Mucosa of gallbladder (tissue), 1 donor: ENCODE data around the gene ZNF718. TPM values are rescaled to one million over a fixed set of nuclear protein-coding genes. Genes with fewer than 3 reads are reported as not detected.
"Not testable (repeated sequence)": the region's sequence is repeated elsewhere in the genome, so short reads cannot be mapped to it uniquely, and the experiment has no call there.

ENCODE experiments used
- DNase-seq: peaks from one replicate; pipeline ENCODE4 v3.0.0-alpha.2; 2020; ENCODE audit warnings: low spot score
- total RNA-seq: library from RNA; stranded (reverse); gene quantifications from one replicate; pipeline ENCODE4 v1.2.1, GENCODE V29; 2021
- donor health status: DM: no; HTN: no; CAD: no.

The ZNF718 gene
- total RNA-seq, result 11.6 TPM

DNA sequence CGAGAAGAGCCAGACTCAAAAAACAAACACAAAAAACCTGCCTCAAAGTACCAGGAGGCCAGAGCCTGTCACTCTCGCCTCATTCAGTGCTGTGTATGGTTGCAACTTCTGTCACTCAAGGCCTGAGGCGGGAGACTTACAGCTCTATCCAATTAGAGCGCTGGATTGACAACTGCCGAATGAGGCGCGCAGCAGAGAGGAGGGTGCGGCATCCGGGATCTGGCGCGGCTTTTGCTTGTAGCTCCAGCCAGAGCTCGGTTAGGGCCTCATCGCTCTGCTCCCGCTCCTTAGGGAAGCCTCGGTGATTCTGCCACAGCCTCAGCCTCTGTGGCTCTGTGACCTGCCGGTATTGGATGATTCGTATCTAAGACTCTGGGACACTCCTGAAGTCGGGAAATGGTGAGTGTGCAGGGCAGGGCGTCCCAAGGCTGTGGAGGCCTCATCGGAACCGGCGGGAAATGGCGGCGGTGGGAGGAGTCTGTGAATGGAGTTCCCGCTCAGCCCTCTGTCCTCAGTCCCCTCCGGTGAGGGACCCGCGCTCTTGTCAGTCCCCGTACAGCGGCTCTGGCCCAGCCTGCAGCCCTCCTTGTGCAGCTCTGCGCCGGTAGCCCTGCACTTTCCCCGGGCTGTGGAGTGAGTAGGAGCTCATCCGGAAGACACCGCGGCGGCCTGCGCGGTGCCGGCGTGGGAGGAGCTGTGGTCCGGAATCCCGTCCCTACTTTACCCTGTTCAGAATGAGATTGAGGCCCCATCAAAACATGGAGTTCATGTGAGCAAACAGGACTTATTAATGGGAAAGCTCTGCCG is at the start of gene ZNF718:
Gene ZNF718 (plus strand): TSS at position 227 of the 807 bp plus-strand sequence. CDS start 170 bp downstream, at position 397.
- peak; percentile 96 for DNase-seq

DNA sequence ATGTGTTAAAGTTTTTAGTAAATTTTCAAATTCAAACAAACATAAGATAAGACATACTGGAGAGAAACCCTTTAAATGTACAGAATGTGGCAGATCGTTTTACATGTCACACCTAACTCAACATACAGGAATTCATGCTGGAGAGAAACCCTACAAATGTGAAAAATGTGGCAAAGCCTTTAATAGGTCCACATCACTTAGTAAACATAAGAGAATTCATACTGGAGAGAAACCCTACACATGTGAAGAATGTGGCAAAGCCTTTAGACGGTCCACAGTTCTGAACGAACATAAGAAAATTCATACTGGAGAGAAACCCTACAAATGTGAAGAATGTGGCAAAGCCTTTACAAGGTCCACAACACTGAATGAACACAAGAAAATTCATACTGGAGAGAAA is 38.4 kb upstream of the ZNF718 start:
- no peak for DNase-seq

DNA sequence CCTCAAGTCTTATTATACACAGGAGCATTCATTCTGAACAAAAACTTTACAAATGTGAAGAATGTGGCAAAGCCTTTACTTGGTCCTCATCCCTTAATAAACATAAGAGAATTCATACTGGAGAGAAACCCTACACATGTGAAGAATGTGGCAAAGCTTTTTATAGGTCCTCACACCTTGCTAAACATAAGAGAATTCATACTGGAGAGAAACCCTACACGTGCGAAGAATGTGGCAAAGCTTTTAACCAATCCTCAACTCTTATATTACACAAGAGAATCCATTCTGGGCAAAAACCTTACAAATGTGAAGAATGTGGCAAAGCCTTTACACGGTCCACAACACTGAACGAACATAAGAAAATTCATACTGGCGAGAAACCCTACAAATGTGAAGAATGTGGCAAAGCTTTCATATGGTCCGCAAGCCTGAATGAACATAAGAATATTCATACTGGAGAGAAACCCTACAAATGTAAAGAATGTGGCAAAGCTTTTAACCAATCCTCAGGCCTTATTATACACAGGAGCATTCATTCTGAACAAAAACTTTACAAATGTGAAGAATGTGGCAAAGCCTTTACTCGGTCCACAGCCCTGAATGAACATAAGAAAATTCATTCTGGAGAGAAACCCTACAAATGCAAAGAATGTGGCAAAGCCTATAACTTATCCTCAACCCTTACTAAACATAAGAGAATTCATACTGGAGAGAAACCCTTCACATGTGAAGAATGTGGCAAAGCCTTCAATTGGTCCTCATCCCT is 37.6 kb upstream of the ZNF718 start:
- DNase-seq, result not testable (repeated sequence)

DNA sequence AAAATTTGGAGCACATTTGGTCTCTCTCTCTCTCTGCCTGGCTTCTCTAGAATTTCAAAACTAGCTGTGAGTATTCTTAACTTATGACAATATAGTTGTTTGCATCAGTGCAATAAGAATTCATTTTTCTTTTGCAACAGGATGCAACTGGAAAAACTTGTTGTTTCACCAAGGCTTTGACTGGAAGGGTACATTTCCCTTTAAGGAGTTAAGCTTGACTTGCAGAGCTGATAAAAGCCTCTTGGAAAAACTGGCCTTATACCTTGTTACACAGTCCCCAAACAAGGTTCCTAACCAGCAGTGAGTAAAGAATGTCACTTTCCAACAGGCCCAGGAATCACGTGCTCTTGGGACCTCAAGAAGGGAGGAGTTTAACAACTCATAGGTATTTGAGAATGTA is 25.9 kb upstream of the ZNF718 start:
- no peak for DNase-seq

DNA sequence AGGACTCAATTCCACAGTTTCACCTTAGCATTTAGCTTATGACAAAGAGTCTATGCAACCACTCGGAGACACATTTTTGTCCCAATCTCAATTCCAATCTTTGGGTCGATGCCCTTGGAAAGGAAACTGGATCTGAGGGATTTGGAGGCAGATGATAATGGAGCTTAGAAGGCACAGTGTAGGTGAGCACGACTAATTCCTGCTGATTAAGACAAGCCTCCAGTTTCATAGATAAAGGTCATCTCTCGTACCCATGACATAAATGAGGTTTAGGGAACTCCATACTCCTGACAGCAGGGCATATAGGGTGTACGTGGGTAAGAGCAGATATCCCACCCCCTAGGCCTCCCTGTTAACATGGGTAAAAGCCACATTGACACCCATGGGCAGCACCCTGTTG is 24.4 kb upstream of the ZNF718 start:
- no peak for DNase-seq

DNA sequence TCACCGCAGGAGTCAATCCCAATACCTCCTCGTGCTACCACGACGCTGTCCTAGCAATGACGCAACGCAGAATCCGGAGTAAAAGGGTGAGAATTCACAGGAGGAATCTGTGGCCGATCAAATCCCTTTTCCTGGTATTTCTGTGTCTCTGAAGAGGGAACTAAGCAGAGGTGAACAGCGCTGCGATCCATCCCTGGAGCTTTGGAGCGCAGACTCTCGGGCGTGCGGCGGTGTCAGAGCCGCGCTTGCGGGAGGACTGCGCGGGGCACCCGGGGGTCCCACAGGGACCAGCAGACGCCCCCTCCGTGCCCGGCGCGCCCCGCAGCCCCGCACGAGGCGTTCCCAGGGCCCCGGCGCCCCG is 17.2 kb upstream of the ZNF718 start:
- DNase-seq, result no peak

DNA sequence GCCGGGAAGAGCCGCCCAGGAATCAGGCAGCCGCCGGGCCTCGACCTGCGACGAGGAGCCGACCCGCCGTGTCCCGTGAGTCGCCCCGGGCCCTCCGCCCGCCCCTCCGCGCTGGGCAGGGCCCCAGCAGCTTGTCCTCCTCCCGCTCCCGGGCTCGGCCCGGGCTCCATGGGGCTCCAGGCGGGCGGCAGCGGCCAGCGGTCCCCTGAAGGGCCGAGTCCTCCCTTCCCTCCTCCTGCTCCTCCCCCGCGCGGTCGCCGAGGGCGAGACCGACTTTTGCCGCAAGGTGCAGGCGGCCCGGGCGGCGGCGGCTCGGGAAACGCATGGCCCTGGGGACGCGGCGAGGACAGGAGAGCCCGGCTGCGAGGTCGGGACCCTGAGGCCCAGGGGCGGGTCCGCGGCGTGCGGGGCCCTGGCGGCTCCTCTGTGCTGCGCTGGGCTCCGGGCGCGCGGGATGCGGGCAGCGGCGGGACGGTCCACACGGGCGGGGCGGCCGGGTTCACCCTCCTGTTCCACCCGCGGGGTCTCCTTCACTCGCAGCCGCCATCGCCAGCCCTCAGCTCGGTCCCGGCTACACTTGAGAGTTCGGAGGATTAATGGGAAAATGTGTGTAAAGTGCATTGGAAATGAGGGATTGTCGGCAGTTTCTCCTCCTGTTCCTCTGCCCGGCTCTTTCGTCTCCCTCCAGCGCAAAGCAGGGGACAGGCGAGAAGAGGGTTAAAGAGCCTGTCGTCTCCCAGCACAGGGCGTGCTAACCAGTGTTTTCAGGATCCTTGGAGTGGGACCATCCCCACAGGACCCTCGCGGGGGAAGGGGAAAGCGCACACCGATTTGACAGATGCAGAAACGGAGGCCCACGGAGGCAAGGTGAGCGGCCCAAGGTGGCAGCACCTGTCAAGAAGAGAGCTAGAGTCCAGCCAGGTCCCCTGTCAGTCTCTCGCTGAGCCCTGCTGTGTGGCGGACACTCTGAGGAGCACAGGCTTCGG is 16.6 kb upstream of the ZNF718 start:
- no peak for DNase-seq

DNA sequence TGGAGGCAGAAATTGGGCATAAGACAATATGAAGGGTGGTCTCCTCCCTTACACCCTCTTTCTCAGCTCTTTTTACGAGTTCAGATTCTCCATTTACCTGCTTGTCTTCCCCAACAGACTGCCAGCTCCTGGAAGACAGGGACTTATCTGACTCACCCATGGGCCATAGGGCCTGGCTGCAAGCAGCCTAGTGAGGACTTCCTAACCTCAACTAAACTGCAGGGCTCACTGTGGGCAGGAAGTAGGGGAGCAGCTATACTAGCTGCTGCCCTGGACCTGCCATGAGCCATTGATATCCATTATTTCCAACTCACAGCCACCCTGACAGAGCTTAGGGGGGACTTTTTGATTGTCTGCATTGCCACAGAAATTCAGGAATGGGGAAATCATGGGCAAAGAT is 11.5 kb upstream of the ZNF718 start:
- DNase-seq, result no peak

DNA sequence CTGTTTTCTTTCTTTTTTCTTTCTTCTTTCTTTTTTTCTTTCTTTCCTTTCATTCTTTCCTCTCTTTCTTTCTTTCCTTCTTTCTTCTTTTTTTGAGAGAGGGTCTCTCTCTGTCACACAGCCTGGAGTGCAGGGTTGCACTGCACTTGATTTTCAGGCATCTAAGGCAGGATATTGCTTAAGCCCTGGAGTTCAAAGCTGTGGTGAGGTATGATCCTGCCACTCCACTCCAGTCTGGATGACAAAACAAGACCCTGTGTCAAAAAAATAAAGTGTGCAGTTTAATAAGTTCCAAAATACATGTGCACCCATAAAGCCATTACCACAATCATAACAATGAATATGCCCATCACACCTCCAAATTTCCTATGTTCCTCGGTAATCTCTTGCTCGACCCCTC is 10.6 kb upstream of the ZNF718 start:
- no peak for DNase-seq

DNA sequence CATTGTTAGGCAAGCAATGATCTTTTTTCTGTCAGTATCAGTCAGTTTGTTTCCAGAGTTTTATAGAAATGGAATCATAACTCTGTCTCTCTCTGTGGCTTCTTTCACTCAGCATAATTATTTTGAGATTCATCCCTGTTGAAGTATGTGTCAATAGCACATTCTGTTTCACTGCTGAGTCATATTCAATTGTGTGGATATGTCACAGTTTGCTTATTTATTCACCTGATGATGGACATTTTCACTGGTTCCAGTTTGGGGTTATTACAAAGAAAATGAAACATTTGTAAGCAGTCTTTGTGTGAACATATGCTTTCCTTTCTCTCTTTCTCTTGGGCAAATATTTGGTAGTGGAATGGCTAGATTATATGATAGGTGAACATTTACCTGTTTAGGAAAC is 10.2 kb upstream of the ZNF718 start:
- DNase-seq, result no peak

DNA sequence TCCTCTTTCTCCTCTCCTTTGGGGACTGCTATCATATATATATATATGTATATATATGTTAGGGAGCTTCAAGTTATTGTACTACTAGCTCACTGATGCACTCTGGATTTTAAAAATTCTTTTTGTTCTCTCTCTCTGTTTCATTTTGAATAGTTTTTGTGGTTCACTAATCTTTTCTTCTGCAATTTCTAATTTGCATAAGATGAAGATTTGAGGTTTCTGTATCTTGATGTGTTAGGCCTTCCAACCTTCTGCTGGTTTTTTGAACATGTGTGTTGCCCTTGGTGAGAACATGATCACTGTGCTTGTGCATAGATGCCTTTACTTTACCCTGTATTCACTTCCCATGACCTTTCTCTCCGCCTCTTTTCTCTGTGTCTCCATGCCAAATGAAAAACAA is 7.8 kb upstream of the ZNF718 start:
- no peak for DNase-seq

DNA sequence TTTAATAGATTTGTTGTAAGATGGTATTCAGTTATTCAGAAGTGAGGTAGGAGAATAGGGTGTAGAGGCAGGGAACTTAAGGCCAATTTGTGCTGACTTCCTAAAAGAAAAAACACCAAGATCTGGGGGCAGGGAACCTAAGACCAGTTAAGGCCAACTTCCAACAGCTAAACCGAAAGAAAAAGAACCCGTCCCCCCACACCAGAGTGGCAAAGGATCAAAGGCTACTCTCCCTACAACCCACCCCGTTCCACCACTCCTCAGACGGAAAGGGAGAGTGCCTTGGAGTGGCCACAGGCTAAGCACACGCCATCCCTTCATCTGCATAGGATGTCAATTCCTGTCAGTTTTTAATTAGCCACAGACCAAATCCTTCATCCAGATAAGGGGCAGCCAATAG is 3.7 kb upstream of the ZNF718 start:
- DNase-seq, result no peak

DNA sequence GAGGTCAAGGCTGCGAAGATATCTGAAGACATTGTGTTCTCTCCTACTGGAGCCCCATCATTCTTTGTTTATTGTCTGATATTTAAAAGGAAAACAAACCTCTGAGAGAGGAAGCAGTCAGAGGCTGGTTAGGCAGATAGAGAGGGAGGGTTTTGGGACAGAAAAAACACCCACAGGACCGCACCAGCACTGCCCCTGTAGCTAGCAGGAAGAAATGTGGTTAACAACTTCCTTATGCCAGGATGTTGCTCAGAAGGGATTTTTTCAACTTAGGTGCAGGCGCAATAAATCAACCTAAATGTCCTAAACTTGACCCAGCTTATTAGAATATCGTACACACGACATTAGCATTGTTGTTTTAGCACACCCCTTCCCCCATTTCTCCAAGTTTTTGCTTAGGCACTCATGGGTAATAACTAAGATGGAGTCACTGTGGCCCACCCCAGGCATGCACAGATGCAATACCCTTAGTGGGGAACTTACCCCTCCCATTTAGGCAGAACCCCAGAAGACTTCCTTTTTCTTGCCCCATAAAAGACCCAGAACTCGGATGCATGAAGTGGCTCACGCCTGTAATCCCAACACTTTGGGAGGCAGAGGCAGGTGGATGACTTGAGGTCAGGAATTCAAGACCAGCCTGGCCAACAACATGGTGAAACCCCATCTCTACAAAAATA is 2.8 kb upstream of the ZNF718 start:
- DNase-seq, result no peak

DNA sequence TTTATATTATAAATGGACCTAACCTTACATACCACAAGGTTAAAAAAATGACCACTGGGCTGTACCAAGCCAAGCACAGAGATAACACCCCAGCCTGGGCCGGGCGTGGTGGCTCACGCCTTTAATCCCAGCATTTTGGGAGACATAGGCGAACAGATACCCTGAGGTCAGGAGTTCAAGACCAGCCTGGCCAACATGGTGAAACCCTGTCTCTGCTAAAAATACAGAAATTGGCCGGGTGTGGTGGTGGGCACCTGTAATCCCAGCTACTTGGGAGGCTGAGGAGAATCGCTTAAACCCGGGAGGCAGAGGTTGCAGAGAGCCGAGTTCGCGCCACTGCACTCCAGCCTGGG is 403 bp upstream of the ZNF718 start:
- DNase-seq, result not testable (repeated sequence)

DNA sequence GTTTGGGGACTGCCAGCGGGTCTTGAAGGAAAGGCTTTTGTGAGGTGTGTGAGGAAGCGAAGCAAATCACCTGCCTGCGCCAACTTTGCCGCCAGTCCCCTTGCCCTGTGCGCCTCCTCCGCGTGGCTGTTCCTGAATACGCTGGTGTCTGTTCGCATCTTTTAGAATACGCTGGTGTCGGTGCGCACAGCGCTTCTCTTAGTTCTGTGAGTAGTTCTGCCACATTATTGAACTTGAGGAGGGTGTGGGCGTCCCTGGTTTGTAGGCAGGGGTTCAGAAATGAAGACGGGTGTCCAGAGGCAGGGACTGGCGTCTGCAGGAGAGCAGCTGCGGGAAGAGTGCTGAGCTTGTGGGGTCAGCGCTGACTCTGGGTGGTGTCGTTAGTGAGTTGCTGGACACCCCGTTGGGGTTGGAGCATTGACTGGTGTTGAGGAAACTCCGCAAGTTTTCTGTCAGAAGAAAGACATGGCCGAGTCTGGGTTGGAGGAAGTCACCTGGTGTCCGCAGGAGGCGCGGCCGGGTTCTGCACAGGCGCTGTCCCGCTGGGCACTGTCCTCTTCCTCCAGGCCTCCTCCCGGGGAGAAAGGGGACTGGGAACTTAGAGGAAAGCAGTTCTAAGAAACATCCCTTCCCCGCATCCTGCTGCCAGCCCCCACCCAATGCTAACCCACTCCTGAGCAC is 930 bp downstream of the ZNF718 start:
- DNase-seq, result peak; percentile 35

DNA sequence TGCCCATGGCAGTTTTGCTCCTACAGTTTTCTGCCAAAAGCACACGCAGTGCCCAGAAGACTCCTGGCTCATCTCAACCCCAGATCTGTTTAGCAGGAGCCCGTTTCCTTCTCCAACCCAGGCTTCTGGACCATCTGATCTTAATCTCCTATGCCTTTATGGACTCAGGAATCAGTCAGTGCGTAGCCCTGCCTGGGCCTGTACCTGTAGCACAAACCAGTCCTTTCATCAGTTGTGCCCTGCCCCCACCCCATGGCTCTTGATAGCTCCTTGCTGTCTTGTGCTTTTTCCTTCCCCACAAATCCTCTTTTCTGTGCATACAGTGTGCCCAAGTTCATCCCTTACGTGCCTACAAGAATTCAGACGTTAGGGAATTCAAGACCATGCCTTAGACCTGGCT is 1.5 kb downstream of the ZNF718 start:
- DNase-seq, result no peak

DNA sequence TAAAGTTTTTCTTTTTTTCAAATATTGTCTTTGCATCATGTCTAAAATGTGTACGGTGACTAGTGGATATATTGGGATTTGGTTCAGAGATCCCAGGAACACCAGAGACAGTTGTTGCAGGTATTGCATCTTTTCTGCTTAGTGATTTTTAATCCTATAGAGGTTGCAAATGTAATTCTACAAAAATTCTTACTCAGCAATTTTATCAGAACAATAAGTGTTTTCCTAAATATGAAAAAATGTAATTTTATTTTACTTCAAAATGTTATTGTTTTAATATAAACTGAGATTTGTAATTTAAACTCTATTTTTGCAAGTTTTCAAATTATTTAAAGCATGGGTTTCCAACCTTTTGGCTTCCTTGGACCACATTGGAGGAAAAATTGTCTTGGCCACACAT is 8.2 kb downstream of the ZNF718 start:
- DNase-seq, result no peak

DNA sequence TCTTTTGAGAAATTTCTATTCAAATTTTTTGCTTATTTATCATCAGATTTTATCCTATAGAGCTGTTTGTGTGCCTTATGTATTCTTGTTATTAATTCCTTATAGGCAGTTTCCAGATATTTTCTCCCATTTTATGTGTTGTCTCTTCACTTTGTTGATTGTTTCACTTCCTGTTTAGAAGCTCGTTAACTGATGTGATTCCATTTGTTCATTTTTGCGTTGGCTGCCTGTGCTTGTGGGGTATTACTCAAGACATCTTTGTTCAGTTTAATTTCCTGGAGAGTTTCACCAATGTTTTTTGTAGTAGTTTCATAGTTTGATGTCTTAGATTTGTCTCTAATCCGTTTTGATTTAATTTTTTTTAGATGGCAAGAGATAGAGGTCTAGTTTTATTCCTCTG is 14.6 kb downstream of the ZNF718 start:
- no peak for DNase-seq

DNA sequence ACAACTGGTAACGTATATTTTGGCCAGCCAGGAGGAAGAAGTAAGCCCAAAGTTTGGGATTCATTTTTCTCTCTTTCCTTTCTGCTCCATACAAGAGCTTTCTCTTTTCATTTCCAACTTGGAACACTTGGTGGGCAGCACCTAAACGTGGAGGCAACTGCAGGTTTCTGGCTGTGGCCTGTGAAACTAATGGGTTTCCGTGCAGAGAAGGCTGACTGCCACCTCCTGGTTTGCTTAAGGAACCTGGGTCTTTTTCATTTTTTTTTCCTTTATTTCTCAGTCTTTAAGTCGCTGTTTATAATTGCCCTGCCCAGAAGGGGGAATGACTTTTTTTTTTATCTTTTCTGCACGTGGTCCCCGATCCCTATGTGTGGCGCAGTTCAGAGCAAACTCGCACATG is 15.4 kb downstream of the ZNF718 start:
- no peak for DNase-seq

DNA sequence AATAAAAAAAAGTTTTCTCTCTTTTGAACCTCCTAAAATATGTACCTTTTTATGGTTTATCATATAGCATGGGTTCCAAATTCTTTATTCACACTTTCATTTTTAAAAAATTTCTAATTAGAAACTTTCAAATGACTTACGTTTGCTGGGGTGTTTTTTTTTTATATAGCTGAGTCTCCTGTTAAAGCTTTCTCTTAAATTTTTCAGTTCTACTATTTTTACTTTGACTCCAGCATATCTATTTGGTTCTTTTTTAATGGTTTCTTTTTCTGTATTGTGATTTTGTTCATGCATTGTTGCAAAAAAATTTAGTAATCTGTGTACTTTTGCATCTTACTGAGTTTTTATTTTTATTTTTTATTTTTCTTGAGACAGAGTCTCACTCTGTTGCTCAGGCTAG is 22.3 kb downstream of the ZNF718 start:
- no peak for DNase-seq

DNA sequence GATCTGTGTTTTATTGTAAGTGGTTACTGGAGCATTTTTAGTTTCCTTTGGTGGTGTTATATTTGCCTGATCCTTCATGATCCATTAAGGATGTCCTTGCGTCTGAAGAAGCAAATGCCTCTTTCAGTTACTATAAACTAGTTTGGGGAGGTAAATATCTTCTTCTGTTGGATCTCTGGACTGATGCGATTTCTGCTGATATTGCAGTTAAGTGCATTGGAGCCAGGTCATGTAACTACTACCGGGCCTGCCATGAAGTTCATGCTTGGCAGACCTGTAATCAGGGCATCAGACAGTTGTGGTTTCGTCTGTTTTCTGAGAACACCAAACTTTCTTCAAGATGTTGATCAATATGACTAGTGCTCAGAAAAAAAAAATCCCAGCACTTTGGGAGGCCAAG is 22.9 kb downstream of the ZNF718 start:
- DNase-seq, result no peak
